HG02840 (cell line): ENCODE data around the gene ZMYND15.

ENCODE experiments used
- ATAC-seq: cut with Tn5 transposase; IDR thresholded peaks from one replicate; pipeline ENCODE4 v1.9.1; 2021; ENCODE audit warnings: mild to moderate bottlenecking, moderate library complexity, moderate number of reproducible peaks; ENCODE audit not compliant: unreplicated experiment, low FRiP score

The ZMYND15 gene

GRCh38 chr17:4780325-4780955, 40.8 kb downstream of the ZMYND15 start:
- no peak for ATAC-seq

- ATAC-seq, result no peak
Observed at GRCh38 chr17:4782652-4783051, 43.0 kb downstream of the ZMYND15 start.

GRCh38 chr17:4785311-4786105, 45.9 kb downstream of the ZMYND15 start:
- no peak for ATAC-seq

- ATAC-seq, result no peak
Observed at GRCh38 chr17:4786106-4786511, 46.5 kb downstream of the ZMYND15 start, which contains the start of gene VMO1. VMO1 (minus strand) TSS chr17:4786364; CDS start chr17:4786352, 12 bp downstream.

GRCh38 chr17:4786516-4786915, 46.9 kb downstream of the ZMYND15 start:
- no peak for ATAC-seq

- ATAC-seq, result no peak
Observed at GRCh38 chr17:4788159-4788806, 48.6 kb downstream of the ZMYND15 start.

GRCh38 chr17:4788807-4789700, 49.4 kb downstream of the ZMYND15 start, which contains the start of gene GLTPD2:
GLTPD2 (plus strand) TSS chr17:4788964; CDS start chr17:4789012, 48 bp downstream.
- ATAC-seq, result no peak

- ATAC-seq, result peak; percentile 30
Observed at GRCh38 chr17:4789701-4789950, 50.0 kb downstream of the ZMYND15 start.

GRCh38 chr17:4789951-4790704, 50.5 kb downstream of the ZMYND15 start:
- peak; percentile 62 for ATAC-seq

- no peak for ATAC-seq
Observed at GRCh38 chr17:4790705-4791088, 51.1 kb downstream of the ZMYND15 start.

- no peak for ATAC-seq
Observed at GRCh38 chr17:4795168-4795567, 55.5 kb downstream of the ZMYND15 start.
